ENCODE data around the gene SAA1. TPM values are rescaled to one million over a fixed set of nuclear protein-coding genes. Genes with fewer than 3 reads are reported as not detected.

The SAA1 gene
- total RNA-seq = not detected

GRCh38 chr11:18265949-18266348, at the start of gene SAA1:
Gene SAA1 (plus strand): TSS chr11:18266264. CDS start chr11:18266888, 624 bp downstream.

GRCh38 chr11:18236664-18237356, 29.3 kb upstream of the SAA1 start, which contains the start of gene SAA4:
Gene SAA4 (minus strand): TSS chr11:18236802. CDS start chr11:18235926, 876 bp downstream.

GRCh38 chr11:18248561-18248960, 17.5 kb upstream of the SAA1 start, which contains the start of gene SAA2:
Gene SAA2 (minus strand): TSS chr11:18248668. CDS start chr11:18248011, 657 bp downstream.

Small RNA genes within 50 kb of the gene (small RNA-seq; reads per million reads assigned to genes)
- gene RNA5SP333 (ENCODE audit: low replicate concordance) (not detected), gene RNA5SP334 (ENCODE audit: low replicate concordance) (not detected)

Other genes starting within 250 kb of the SAA1 start
- gene TPH1, start 220.0 kb upstream of the SAA1 start, total RNA-seq = 0.94 TPM
- 52.3 TPM for gene SAAL1, start 160.2 kb upstream of the SAA1 start, total RNA-seq
- gene MRGPRX3, start 133.7 kb upstream of the SAA1 start, total RNA-seq = not detected
- gene MRGPRX4, start 93.4 kb upstream of the SAA1 start, total RNA-seq = not detected
- gene SAA4, start 29.5 kb upstream of the SAA1 start, total RNA-seq = not detected
- gene SAA2, start 17.6 kb upstream of the SAA1 start, total RNA-seq = not detected
- 86.7 TPM for gene HPS5, start 55.9 kb downstream of the SAA1 start, total RNA-seq
- 138 TPM for gene GTF2H1, start 56.3 kb downstream of the SAA1 start, total RNA-seq
- 99.2 TPM for gene LDHA, start 128.3 kb downstream of the SAA1 start, total RNA-seq
- not detected for gene LDHC, start 146.1 kb downstream of the SAA1 start, total RNA-seq
- 0.94 TPM for gene LDHAL6A, start 189.6 kb downstream of the SAA1 start, total RNA-seq